Upper lobe of right lung (tissue), 1 donor: ENCODE data around the gene FANCC. TPM values are rescaled to one million over a fixed set of nuclear protein-coding genes. Genes with fewer than 3 reads are reported as not detected.
A peak's percentile ranks its signal among the peaks of the same experiment; 100 is the strongest.

ENCODE experiments used
- ATAC-seq: fragments of 200-7000 bp; cut with Tn5 transposase; one replicate; pipeline ENCODE4 v1.9.1; 2020; ENCODE audit warnings: mild to moderate bottlenecking, moderate library complexity
- DNase-seq: peaks from one replicate; pipeline ENCODE4 v3.0.0-alpha.2; 2020
- H3K27ac ChIP-seq: fragments of 200-600 bp; one replicate; pipeline ENCODE4 v1.8.0; 2022
- H3K27me3 ChIP-seq: fragments of 200-600 bp; one replicate; pipeline ENCODE4 v1.8.0; 2022; ENCODE audit warnings: mild to moderate bottlenecking
- H3K36me3 ChIP-seq: fragments of 200-600 bp; one replicate; pipeline ENCODE4 v1.8.0; 2022
- H3K4me1 ChIP-seq: fragments of 200-600 bp; one replicate; pipeline ENCODE4 v1.8.0; 2022
- H3K4me3 ChIP-seq: fragments of 200-600 bp; one replicate; pipeline ENCODE4 v1.8.0; 2022; ENCODE audit warnings: mild to moderate bottlenecking
- H3K9me3 ChIP-seq: fragments of 200-600 bp; one replicate; pipeline ENCODE4 v1.8.0; 2022
- intact Hi-C: fragments of 100-400 bp; cut with DNase I; formaldehyde crosslinking; loops from one replicate; pipeline ENCODE4 v1.11.0; 2022
- total RNA-seq: library from RNA; stranded (reverse); fragmentation: NEBNext Ultra II Directional; extraction: Animal tissue kit (Norgen Biotek cat#: 25700); gene quantifications from one replicate; pipeline ENCODE4 v1.2.1, GENCODE V29; 2021
- TF ChIP-seq, protein P1 (sequence below): fragments of 200-600 bp; IDR thresholded peaks from one replicate; pipeline ENCODE4 v1.8.0; 2022; ENCODE audit warnings: antibody characterized with exemption
- donor health status: DM: no; HTN: yes; CAD: no; lungs with severe emphysema.

Gene FANCC
- total RNA-seq, 1 donor from 2014 or later: 13.5 TPM

DNA sequence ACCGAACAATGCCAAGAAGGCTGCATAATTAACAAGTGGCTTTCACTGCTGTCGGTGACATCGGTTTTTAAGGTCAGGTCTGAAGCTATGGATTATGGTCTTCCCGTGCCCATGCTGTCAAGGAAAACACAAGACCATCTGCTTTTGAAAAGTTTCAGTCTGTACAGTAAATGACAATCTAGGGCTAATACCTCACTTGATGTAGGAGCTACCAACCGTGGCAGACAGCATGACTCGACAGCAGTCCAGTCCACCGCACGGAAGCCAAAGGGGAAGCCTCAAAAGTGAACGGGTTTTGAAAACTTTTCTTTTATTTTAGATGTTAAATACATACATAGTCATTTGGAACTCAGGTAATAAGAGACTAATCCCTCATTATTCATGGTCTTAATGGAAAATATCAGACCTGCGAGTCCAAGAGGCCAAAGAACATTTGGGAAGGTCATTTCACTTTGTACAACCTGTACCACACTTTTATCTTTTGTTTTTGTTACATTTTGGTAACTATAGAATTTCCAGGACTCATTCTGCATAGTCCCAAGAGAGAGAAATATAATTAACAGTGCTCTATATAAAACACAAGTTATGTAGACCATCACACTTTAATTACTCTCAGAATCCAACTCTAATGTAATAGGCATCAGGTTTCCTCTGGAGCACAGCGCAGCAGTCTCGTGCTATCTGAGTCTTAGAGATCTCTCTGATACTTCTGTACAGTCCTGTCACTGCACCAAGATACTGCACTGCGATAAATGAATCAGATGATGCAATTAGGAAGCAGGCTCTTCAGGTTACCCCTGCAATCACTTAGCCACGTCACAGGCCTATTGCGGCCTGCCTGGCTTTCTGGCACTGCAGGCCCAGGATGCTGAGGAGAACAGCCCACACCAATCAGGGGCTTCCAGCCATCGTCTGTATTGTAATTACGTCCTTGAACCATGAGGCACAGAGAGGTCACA lies 184.9 kb downstream of the FANCC start:
- no peak overlapping the region for H3K27ac ChIP-seq
- no peak overlapping the region for H3K4me3 ChIP-seq
- TF ChIP-seq, protein P1, sequence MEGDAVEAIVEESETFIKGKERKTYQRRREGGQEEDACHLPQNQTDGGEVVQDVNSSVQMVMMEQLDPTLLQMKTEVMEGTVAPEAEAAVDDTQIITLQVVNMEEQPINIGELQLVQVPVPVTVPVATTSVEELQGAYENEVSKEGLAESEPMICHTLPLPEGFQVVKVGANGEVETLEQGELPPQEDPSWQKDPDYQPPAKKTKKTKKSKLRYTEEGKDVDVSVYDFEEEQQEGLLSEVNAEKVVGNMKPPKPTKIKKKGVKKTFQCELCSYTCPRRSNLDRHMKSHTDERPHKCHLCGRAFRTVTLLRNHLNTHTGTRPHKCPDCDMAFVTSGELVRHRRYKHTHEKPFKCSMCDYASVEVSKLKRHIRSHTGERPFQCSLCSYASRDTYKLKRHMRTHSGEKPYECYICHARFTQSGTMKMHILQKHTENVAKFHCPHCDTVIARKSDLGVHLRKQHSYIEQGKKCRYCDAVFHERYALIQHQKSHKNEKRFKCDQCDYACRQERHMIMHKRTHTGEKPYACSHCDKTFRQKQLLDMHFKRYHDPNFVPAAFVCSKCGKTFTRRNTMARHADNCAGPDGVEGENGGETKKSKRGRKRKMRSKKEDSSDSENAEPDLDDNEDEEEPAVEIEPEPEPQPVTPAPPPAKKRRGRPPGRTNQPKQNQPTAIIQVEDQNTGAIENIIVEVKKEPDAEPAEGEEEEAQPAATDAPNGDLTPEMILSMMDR: no peak
- ATAC-seq: no peak
- H3K4me1 ChIP-seq: peaks cover 15% of the 10 kb centered on the region
- intact Hi-C loops: no loop called here
- no peaks in the 10 kb centered on the region for H3K36me3 ChIP-seq
- H3K9me3 ChIP-seq: no peaks in the 10 kb centered on the region
- H3K27me3 ChIP-seq: no peaks in the 10 kb centered on the region
- no peak for DNase-seq

DNA sequence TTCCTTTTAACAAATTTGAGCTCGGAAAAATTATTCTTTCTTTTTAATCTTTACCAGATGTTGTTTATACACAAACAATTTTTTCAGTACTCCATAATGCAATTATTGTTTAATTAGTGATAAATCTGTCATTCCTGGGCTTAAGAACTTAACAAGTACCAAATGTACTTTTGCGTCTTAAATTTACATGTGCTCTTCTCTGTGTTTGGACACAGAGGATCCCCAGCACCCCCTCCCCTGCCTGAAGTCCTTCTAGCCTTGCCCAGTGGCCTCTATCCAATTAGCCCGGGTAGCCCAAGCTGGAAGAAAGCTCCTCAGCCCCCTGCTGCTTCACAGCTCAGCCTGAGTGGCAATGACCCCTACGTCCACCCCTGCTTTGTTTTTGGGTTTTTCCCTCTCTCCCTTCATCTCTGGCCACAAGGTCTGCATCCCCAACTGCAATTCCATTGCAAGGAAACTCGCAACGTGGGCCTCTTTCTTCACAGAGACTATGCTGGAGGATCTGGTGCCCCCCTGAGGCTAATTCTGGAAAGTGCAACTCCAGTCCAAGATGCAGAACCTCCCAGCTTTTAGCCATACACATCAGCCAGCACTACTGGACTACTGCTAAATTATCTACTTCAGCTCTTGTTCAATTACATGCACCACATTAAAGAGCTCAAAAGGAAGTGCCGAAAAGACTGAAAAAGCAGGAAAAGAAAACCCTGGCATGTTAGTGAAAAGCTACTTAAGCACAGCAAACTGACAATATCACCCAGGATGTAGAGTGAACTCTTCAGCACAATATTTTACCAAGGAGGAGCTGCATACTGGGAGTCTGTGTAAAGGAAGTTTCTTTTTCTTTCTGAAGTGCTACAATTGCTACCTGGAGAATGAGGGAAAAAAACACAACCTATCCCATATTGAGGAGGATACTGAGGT lies 186.2 kb downstream of the FANCC start:
- Histone ChIP-seq H3K4me1 (peaks cover 15% of the 10 kb centered on the region), H3K27ac (no peak overlapping the region), H3K36me3 (no peaks in the 10 kb centered on the region), H3K27me3 (no peaks in the 10 kb centered on the region), H3K4me3 (no peak overlapping the region), H3K9me3 (no peaks in the 10 kb centered on the region)
- TF ChIP-seq, protein P1: peak; percentile 87
- intact Hi-C loops: no loop called here
- peak; percentile 83 for ATAC-seq
- DNase-seq: no peak

DNA sequence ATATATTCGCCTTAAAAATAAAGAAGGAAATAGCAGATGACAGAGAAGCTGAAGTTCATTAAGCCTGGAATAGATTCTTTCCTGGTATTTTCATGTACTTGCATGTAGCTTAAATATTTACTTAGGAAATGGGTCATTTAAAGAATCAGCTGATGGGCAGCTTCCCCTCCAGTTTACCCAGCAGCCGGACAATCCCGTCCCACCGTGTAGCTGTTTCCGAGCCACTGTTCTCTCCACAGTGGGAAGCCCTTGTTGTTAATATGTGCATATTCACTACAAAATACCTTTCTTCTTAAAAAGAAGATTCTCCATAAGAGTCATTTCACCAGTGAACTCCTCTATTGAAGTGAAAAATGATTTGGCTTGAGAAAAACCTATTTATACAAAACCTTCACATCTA lies 187.0 kb downstream of the FANCC start:
- no peaks in the 10 kb centered on the region for H3K9me3 ChIP-seq
- no peak overlapping the region for H3K4me3 ChIP-seq
- no peak overlapping the region for H3K27ac ChIP-seq

DNA sequence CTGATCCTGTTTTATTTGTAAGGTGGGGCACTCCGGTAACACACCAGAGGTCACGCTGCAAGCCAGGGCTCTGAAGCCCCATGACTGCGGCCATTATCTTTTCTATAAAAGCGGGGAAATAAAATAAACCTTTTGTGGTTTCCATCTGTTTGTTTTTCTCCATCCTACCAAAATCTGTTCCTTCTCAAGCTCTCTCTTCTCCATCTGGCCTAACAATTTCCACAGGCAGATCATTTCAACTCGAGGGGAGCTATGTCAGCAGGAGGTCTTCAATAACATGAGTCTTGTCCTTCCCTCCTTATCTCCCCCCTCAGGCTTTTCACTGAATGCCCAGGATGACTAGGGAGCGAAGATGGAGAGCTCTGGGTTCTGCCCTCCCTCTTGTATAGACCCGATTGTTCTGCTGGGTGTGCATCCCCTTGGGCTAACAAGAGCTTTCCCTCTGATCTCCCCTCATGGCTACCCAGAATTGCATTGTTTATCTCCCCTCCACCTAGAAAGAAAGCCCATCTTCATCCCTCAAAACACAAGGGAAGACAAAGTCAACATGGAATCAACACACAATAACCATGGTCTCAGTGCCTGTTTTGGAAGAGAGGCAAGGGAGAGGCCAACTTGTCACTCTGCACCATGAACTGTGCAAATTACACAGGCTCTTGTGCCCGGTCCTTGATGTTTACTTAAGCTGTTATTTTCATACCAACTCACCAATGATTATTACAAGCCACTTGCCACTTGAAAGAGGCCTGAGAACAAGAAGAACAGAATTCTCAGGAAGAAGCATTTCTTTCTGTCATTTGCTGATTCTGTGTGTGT lies 187.8 kb downstream of the FANCC start:
- TF ChIP-seq, protein P1: no peak
- H3K27ac ChIP-seq: no peak overlapping the region
- no peak overlapping the region for H3K4me3 ChIP-seq
- intact Hi-C loops: loop anchor here (5.0 to 10.0 kb wide), 2 partner anchors 345 to 447 kb away; no protein-coding TSS in a partner anchor
- no peaks in the 10 kb centered on the region for H3K36me3 ChIP-seq
- no peaks in the 10 kb centered on the region for H3K9me3 ChIP-seq
- ATAC-seq: peak; percentile 56
- DNase-seq: no peak
- H3K27me3 ChIP-seq: no peaks in the 10 kb centered on the region
- peaks cover 15% of the 10 kb centered on the region for H3K4me1 ChIP-seq

More for the DNA sequence above, 187.0 kb downstream of the FANCC start:
- Histone ChIP-seq H3K36me3 (no peaks in the 10 kb centered on the region), H3K4me1 (peaks cover 15% of the 10 kb centered on the region), H3K27me3 (no peaks in the 10 kb centered on the region)
- DNase-seq (no peak), ATAC-seq (no peak)
- TF ChIP-seq, protein P1: no peak
- intact Hi-C loops: no loop called here

DNA sequence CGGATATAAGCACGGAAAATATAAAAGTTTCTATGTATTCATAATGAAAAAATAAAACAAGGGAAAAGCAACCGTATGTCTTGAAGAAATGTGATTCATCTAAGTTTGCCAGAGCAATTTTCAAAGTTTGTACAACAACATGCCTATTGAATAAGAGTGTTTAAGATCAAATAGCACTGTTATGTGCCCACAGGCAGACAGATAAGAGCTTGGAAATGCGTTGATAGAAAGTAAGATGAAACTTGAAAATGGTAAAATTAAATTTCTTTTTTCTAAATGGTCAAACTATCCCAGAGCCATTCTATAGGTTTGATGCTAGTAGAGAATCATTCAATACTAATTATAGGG lies 189.4 kb downstream of the FANCC start:
- H3K9me3 ChIP-seq: no peaks in the 10 kb centered on the region
- no peak overlapping the region for H3K4me3 ChIP-seq
- ATAC-seq (no peak), DNase-seq (no peak)
- TF ChIP-seq, protein P1: no peak
- intact Hi-C loops: loop anchor here (5.0 to 10.0 kb wide), 2 partner anchors 343 to 446 kb away; no protein-coding TSS in a partner anchor
- H3K4me1 ChIP-seq: peaks cover 15% of the 10 kb centered on the region
- H3K36me3 ChIP-seq: no peaks in the 10 kb centered on the region
- no peaks in the 10 kb centered on the region for H3K27me3 ChIP-seq
- H3K27ac ChIP-seq: no peak overlapping the region
